Measurements from ENCODE around the gene REEP1. TPM values are rescaled to one million over a fixed set of nuclear protein-coding genes. Genes with fewer than 3 reads are reported as not detected.

Gene REEP1
- total and polyA plus RNA-seq, 2 of the 13 experiments (the other 11 are each of a cell fraction or from before 2014, with no cell fraction given) = 0.27 TPM; not detected in 1

GRCh38 chr2:86185517-86186212 is 151.8 kb downstream of the REEP1 start (continued):
- TF ChIP-seq LCORL (IDR thresholded peaks at IDR 0.05) (no peak), LCORL (CRISPR knock-in tag; IDR thresholded peaks at IDR 0.05) (no peak), HDAC1 (CRISPR knock-in tag; IDR thresholded peaks at IDR 0.05) (no peak), CENPT (CRISPR knock-in tag; IDR thresholded peaks at IDR 0.05; ENCODE audit: low read depth) (no peak)

GRCh38 chr2:86176597-86176996 is 160.8 kb downstream of the REEP1 start:
- intact Hi-C loops (cut with micrococcal nuclease; ENCODE audit: unreplicated experiment) (no loop called here), in situ Hi-C loops (cut with HindIII; ENCODE audit: extremely low pct_ligation_motif_present, low pct_unique_long_range_greater_than_20kb) (no loop called here)
- ChIA-PET CTCF (ENCODE audit: low intra/inter-chr PET ratio, low total read pairs) (no interaction called here), POLR2A (no interaction called here)
- BruUV-seq (replicated peaks) = no TSS peak
- no peak overlapping the region for H3K9ac ChIP-seq (ENCODE audit: insufficient read depth, low read depth, low read length)
- no peaks in the 10 kb centered on the region for H3K27me3 ChIP-seq (ENCODE audit: control insufficient read depth in 1 of 2, insufficient read depth in 2 of 2, low read length in 2 of 2)
- no peak overlapping the region for H3K4me3 ChIP-seq (replicated peaks in 1 of 3; ENCODE audit: insufficient read depth in 1 of 3, low read depth in 2 of 3, low read length in 3 of 3)
- no peaks in the 10 kb centered on the region for H3K9me3 ChIP-seq (ENCODE audit: low read length)
- no peak for FAIRE-seq
- H2AFZ ChIP-seq (ENCODE audit: low read length) = no peak overlapping the region
- no peak for ATAC-seq
- H4K20me1 ChIP-seq (ENCODE audit: insufficient read depth, low read length) = 0 out of 2 replicates have a peak, but pooled peaks cover 3% of the 10 kb centered on the region
- peaks cover 23 to 74% of the 10 kb centered on the region in 2 experiments for H3K36me3 ChIP-seq (replicated peaks in 1 of 2; ENCODE audit: control insufficient read depth in 1 of 2, insufficient read depth in 2 of 2, low read length in 2 of 2)
- no peak overlapping the region for H3K4me2 ChIP-seq (ENCODE audit: low read depth, low read length)
- no peak for DNase-seq (ENCODE audit: low spot score)
- H3K79me2 ChIP-seq (ENCODE audit: insufficient read depth, low read length) = peaks cover 9% of the 10 kb centered on the region
- no peak for TF ChIP-seq ZBTB42 (CRISPR knock-in tag; IDR thresholded peaks at IDR 0.05)
- TF ChIP-seq, protein P1, sequence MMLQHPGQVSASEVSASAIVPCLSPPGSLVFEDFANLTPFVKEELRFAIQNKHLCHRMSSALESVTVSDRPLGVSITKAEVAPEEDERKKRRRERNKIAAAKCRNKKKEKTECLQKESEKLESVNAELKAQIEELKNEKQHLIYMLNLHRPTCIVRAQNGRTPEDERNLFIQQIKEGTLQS (CRISPR knock-in tag; IDR thresholded peaks at IDR 0.05) = no peak
- TF ChIP-seq PAF1 (CRISPR knock-in tag; IDR thresholded peaks at IDR 0.05) = no peak
- no peak for TF ChIP-seq ADNP (CRISPR knock-in tag; IDR thresholded peaks at IDR 0.05)
- no peak for TF ChIP-seq ZNF749 (CRISPR knock-in tag; IDR thresholded peaks at IDR 0.05; ENCODE audit: borderline replicate concordance)
- TF ChIP-seq ZNF431 (CRISPR knock-in tag; IDR thresholded peaks at IDR 0.05; ENCODE audit: borderline replicate concordance, low read depth) = no peak
- TF ChIP-seq KDM5A (IDR thresholded peaks at IDR 0.05; ENCODE audit: borderline replicate concordance, low read length) = no peak
- TF ChIP-seq, protein P2, sequence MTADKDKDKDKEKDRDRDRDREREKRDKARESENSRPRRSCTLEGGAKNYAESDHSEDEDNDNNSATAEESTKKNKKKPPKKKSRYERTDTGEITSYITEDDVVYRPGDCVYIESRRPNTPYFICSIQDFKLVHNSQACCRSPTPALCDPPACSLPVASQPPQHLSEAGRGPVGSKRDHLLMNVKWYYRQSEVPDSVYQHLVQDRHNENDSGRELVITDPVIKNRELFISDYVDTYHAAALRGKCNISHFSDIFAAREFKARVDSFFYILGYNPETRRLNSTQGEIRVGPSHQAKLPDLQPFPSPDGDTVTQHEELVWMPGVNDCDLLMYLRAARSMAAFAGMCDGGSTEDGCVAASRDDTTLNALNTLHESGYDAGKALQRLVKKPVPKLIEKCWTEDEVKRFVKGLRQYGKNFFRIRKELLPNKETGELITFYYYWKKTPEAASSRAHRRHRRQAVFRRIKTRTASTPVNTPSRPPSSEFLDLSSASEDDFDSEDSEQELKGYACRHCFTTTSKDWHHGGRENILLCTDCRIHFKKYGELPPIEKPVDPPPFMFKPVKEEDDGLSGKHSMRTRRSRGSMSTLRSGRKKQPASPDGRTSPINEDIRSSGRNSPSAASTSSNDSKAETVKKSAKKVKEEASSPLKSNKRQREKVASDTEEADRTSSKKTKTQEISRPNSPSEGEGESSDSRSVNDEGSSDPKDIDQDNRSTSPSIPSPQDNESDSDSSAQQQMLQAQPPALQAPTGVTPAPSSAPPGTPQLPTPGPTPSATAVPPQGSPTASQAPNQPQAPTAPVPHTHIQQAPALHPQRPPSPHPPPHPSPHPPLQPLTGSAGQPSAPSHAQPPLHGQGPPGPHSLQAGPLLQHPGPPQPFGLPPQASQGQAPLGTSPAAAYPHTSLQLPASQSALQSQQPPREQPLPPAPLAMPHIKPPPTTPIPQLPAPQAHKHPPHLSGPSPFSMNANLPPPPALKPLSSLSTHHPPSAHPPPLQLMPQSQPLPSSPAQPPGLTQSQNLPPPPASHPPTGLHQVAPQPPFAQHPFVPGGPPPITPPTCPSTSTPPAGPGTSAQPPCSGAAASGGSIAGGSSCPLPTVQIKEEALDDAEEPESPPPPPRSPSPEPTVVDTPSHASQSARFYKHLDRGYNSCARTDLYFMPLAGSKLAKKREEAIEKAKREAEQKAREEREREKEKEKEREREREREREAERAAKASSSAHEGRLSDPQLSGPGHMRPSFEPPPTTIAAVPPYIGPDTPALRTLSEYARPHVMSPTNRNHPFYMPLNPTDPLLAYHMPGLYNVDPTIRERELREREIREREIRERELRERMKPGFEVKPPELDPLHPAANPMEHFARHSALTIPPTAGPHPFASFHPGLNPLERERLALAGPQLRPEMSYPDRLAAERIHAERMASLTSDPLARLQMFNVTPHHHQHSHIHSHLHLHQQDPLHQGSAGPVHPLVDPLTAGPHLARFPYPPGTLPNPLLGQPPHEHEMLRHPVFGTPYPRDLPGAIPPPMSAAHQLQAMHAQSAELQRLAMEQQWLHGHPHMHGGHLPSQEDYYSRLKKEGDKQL (CRISPR knock-in tag; IDR thresholded peaks at IDR 0.05; ENCODE audit: low read depth) = no peak
- no peak for TF ChIP-seq ZNF83 (CRISPR knock-in tag; IDR thresholded peaks at IDR 0.05; ENCODE audit: borderline replicate concordance)
- TF ChIP-seq ZBTB10 (CRISPR knock-in tag; IDR thresholded peaks at IDR 0.05; ENCODE audit: borderline replicate concordance) = no peak
- TF ChIP-seq KAT7 (CRISPR knock-in tag; IDR thresholded peaks at IDR 0.05; ENCODE audit: borderline replicate concordance) = no peak
- no peak overlapping the region for H3K27ac ChIP-seq (ENCODE audit: extremely low read length, insufficient read depth, low read length)
- peaks cover 5% of the 10 kb centered on the region; the same call in 1 of the 2 replicates for H3K4me1 ChIP-seq (ENCODE audit: insufficient read depth, low read length)
